Stimulated activated naive CD4-positive, alpha-beta T cell (primary cell): ENCODE results near the gene MAFG.

Experiments used
- DNase-seq, 6 experiments: peaks; one replicate each; lab custom pipeline; 2025; lab: John Stamatoyannopoulos, UW

The MAFG gene

GRCh38 chr17:81898029-81898866, 29.3 kb downstream of the MAFG start:
- no peak for DNase-seq

- no peak for DNase-seq
Observed at GRCh38 chr17:81895400-81895799, 32.1 kb downstream of the MAFG start.

- DNase-seq, result no peak
Observed at GRCh38 chr17:81891303-81891552, 36.3 kb downstream of the MAFG start.

GRCh38 chr17:81890447-81891302, 36.9 kb downstream of the MAFG start:
- DNase-seq, result peak in 1 of 6 experiments; percentile 33

- DNase-seq, result no peak
Observed at GRCh38 chr17:81889602-81890001, 37.9 kb downstream of the MAFG start.

- no peak for DNase-seq
Observed at GRCh38 chr17:81888988-81889595, 38.4 kb downstream of the MAFG start.

- no peak for DNase-seq
Observed at GRCh38 chr17:81888105-81888987, 39.2 kb downstream of the MAFG start.

- DNase-seq, result no peak
Observed at GRCh38 chr17:81885869-81886548, 41.5 kb downstream of the MAFG start.

GRCh38 chr17:81885454-81885853, 42.1 kb downstream of the MAFG start:
- DNase-seq, result no peak

- DNase-seq, result no peak
Observed at GRCh38 chr17:81884968-81885367, 42.6 kb downstream of the MAFG start.

GRCh38 chr17:81884520-81884919, 43.0 kb downstream of the MAFG start:
- no peak for DNase-seq

GRCh38 chr17:81879121-81879520, 48.4 kb downstream of the MAFG start:
- no peak for DNase-seq

- DNase-seq, result no peak
Observed at GRCh38 chr17:81878294-81878693, 49.2 kb downstream of the MAFG start.

- DNase-seq, result no peak
Observed at GRCh38 chr17:81877569-81877968, 50.0 kb downstream of the MAFG start.

- DNase-seq, result peak; percentile 89 to 96 (median 93)
Observed at GRCh38 chr17:81871387-81872230, 55.9 kb downstream of the MAFG start.

- no peak for DNase-seq
Observed at GRCh38 chr17:81870981-81871386, 56.6 kb downstream of the MAFG start, which contains the start of gene ARHGDIA. Gene ARHGDIA (minus strand): TSS chr17:81871337. CDS start chr17:81869930, 1,407 bp downstream.

- peak in 4 of 6 experiments; percentile 30 to 61 (median 44) for DNase-seq
Observed at GRCh38 chr17:81870131-81870980, 57.2 kb downstream of the MAFG start.

- DNase-seq, result peak in 3 of 6 experiments; percentile 30 to 61 (median 39)
Observed at GRCh38 chr17:81869221-81870130, 58.1 kb downstream of the MAFG start.
